HepG2 (cell line): ENCODE data around the gene COL27A1. TPM values are rescaled to one million over a fixed set of nuclear protein-coding genes. Genes with fewer than 3 reads are reported as not detected.
A peak's percentile ranks its signal among the peaks of the same experiment; 100 is the strongest.

Source experiments
- ATF1 ChIP-seq: IDR thresholded peaks from 2 replicates; pipeline ENCODE4 v1.6.1; 2016; ENCODE audit warnings: mild to moderate bottlenecking, control low read depth
- FUBP1 ChIP-seq: sonication (generic); formaldehyde crosslinking; IDR thresholded peaks from 2 replicates; pipeline ENCODE4 v1.5.1; 2020; ENCODE audit warnings: missing genetic modification reagents, mild to moderate bottlenecking, borderline replicate concordance
- NCOA2 ChIP-seq: sonication (generic); formaldehyde crosslinking; IDR thresholded peaks from 2 replicates; pipeline ENCODE4 v1.8.0; 2022; ENCODE audit warnings: inconsistent platforms
- RAD21 ChIP-seq: fragments of 450-650 bp; formaldehyde crosslinking; IDR thresholded peaks from 2 replicates; pipeline ENCODE4 v1.5.0; 2020; ENCODE audit warnings: mild to moderate bottlenecking
- SAP130 ChIP-seq: IDR thresholded peaks from 2 replicates; pipeline ENCODE4 v1.6.1; 2016; ENCODE audit warnings: low read depth
- SRF ChIP-seq: IDR thresholded peaks from 2 replicates; pipeline ENCODE4 v1.6.1; 2011; ENCODE audit warnings: mild to moderate bottlenecking, low read depth, low read length, moderate library complexity
- XRCC5 ChIP-seq: fragments of 200-400 bp; formaldehyde crosslinking; optimal IDR thresholded peaks from 2 replicates; pipeline ENCODE3; 2017; ENCODE audit warnings: mild to moderate bottlenecking, low read length
- ZFY ChIP-seq: sonication (generic); formaldehyde crosslinking; IDR thresholded peaks from 2 replicates; pipeline ENCODE4 v1.4.0; 2020; ENCODE audit warnings: missing genetic modification reagents
- ZMYM3 ChIP-seq: sonication (generic); formaldehyde crosslinking; IDR thresholded peaks from 2 replicates; pipeline ENCODE4 v1.5.1; 2020; ENCODE audit warnings: mild to moderate bottlenecking, missing genetic modification reagents
- ZNF142 ChIP-seq: sonication (generic); formaldehyde crosslinking; IDR thresholded peaks from 2 replicates; pipeline ENCODE4 v1.4.0; 2020; ENCODE audit warnings: missing genetic modification reagents
- ZNF17 ChIP-seq: sonication (generic); formaldehyde crosslinking; IDR thresholded peaks from 2 replicates; pipeline ENCODE4 v1.5.0; 2020; ENCODE audit warnings: mild to moderate bottlenecking, missing genetic modification reagents
- ZNF253 ChIP-seq: sonication (generic); formaldehyde crosslinking; IDR thresholded peaks from 2 replicates; pipeline ENCODE4 v1.8.0; 2022; ENCODE audit warnings: mild to moderate bottlenecking, missing genetic modification reagents, borderline replicate concordance
- ZNF281 ChIP-seq: sonication (generic); formaldehyde crosslinking; IDR thresholded peaks from 2 replicates; pipeline ENCODE4 v1.4.0; 2020; ENCODE audit warnings: missing genetic modification reagents, borderline replicate concordance
- ZNF687 ChIP-seq: sonication (generic); formaldehyde crosslinking; IDR thresholded peaks from 2 replicates; pipeline ENCODE4 v1.5.1; 2020; ENCODE audit warnings: mild to moderate bottlenecking, missing genetic modification reagents, moderate library complexity
- polyA plus RNA-seq, 8 experiments: library from polyadenylated mRNA; depleted of rRNA in 3 of 8; stranded (reverse) in 7 of 8; unstranded in 1 of 8; fragments of >200 nt; fragmentation: Illumina TruSeq in 4 of 8; extraction: Trizol in 4 of 8; gene quantifications; 2 replicates each; pipeline versions ENCODE4 v1.2.1 to v1.2.3, GENCODE V29; 2011 to 2016; ENCODE audit warnings: low read depth in 4 of 8, missing spikeins in 1 of 8, mixed read lengths in 1 of 8; ENCODE audit not compliant: insufficient read depth in 1 of 8
- total RNA-seq, 5 experiments: library from RNA; depleted of rRNA; stranded (reverse); fragments of >200 nt; fragmentation: Illumina TruSeq; extraction: Trizol; gene quantifications; 2 replicates each; pipeline ENCODE4 v1.2.3, GENCODE V29; 2016; ENCODE audit warnings: low read depth in 1 of 5

Gene COL27A1
- total and polyA plus RNA-seq, 2 of the 13 experiments (the other 11 are each of a cell fraction or from before 2014, with no cell fraction given), result 71.3 to 89.1 TPM

DNA sequence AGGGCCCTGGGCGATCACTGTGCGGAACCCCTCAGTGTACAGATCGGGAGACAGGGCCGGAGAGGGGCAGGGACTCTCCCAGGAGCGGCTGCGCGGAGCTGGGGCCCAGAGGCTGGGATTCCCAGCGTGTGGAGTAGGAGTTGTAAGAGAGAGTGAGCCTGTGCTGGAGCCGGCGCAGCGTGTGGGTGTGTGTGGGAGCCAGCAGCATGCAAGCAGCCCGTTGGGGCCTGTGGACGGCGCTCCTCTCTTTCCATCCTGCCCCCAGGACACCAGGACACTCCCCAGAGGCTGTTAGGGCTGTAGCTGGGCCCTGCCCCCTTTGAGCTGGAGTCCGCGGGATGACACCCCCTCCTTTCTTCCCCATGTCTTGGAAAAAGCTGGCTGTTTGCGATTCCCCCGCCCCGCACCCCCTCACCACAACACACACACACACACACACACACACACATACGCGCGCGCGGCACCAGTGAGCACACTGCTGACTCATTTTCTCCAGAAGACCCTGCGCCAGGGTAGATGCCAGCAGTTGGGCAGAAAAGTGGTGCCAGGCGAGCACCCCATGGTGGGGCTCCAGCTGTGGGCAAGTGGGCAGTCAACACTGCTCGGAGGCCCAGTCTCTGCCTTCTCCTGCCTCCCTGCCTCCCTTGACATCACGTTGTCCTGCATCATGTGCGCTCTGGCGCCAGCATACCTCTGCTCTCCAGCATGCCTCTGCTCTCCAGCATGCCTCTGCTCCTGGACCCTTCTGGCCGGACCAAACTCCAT lies 1.5 kb downstream of the COL27A1 start (continued):
- TF ChIP-seq ZNF142 (CRISPR knock-in tag) (0 out of 2 replicates have a peak, but pooled peaks have one; percentile 23), XRCC5 (peak; percentile 37), FUBP1 (CRISPR knock-in tag) (no peak), SRF (no peak), ATF1 (CRISPR knock-in tag) (no peak), ZNF281 (CRISPR knock-in tag) (no peak), ZMYM3 (CRISPR knock-in tag) (0 out of 2 replicates have a peak, but pooled peaks have one; percentile 13), RAD21 (CRISPR knock-in tag) (peak; percentile 31; the same call in 1 of the 2 replicates), ZNF253 (CRISPR knock-in tag) (0 out of 2 replicates have a peak, but pooled peaks have one; percentile 46), NCOA2 (CRISPR knock-in tag) (no peak), SAP130 (CRISPR knock-in tag) (peak; percentile 65), ZFY (CRISPR knock-in tag) (0 out of 2 replicates have a peak, but pooled peaks have one; percentile 16), ZNF17 (CRISPR knock-in tag) (no peak), ZNF687 (CRISPR knock-in tag) (peak; percentile 73)
